ENCODE results near the gene PLPP4.

Gene PLPP4

GRCh38 chr10:120457431-120458172, 575 bp downstream of the PLPP4 start:
- no peak for DNase-seq (ENCODE audit: low read depth)

GRCh38 chr10:120458432-120458831, 1.4 kb downstream of the PLPP4 start:
- no peak for DNase-seq (ENCODE audit: low read depth)

GRCh38 chr10:120459185-120459584, 2.2 kb downstream of the PLPP4 start:
- DNase-seq (ENCODE audit: low read depth), result no peak

- DNase-seq (ENCODE audit: low read depth), result no peak
Observed at GRCh38 chr10:120460186-120460585, 3.2 kb downstream of the PLPP4 start.

GRCh38 chr10:120460776-120461175, 3.7 kb downstream of the PLPP4 start:
- no peak for DNase-seq (ENCODE audit: low read depth)

- no peak for DNase-seq (ENCODE audit: low read depth)
Observed at GRCh38 chr10:120462018-120462682, 5.1 kb downstream of the PLPP4 start.

GRCh38 chr10:120465138-120465537, 8.1 kb downstream of the PLPP4 start:
- DNase-seq (ENCODE audit: low read depth), result no peak

- no peak for DNase-seq (ENCODE audit: low read depth)
Observed at GRCh38 chr10:120466006-120466405, 9.0 kb downstream of the PLPP4 start.

GRCh38 chr10:120473593-120473992, 16.6 kb downstream of the PLPP4 start:
- DNase-seq (ENCODE audit: low read depth), result no peak

GRCh38 chr10:120474956-120475355, 17.9 kb downstream of the PLPP4 start:
- no peak for DNase-seq (ENCODE audit: low read depth)

- no peak for DNase-seq (ENCODE audit: low read depth)
Observed at GRCh38 chr10:120475844-120476791, 19.1 kb downstream of the PLPP4 start.

- no peak for DNase-seq (ENCODE audit: low read depth)
Observed at GRCh38 chr10:120477021-120477742, 20.2 kb downstream of the PLPP4 start.

- DNase-seq (ENCODE audit: low read depth), result no peak
Observed at GRCh38 chr10:120477743-120478141, 20.7 kb downstream of the PLPP4 start.

- DNase-seq (ENCODE audit: low read depth), result no peak
Observed at GRCh38 chr10:120478386-120478785, 21.4 kb downstream of the PLPP4 start.

GRCh38 chr10:120479506-120479905, 22.5 kb downstream of the PLPP4 start:
- DNase-seq (ENCODE audit: low read depth), result no peak

- DNase-seq (ENCODE audit: low read depth), result no peak
Observed at GRCh38 chr10:120480065-120480600, 23.1 kb downstream of the PLPP4 start.

GRCh38 chr10:120480848-120481247, 23.8 kb downstream of the PLPP4 start:
- no peak for DNase-seq (ENCODE audit: low read depth)

GRCh38 chr10:120483006-120483405, 26.0 kb downstream of the PLPP4 start:
- DNase-seq (ENCODE audit: low read depth), result no peak

- DNase-seq (ENCODE audit: low read depth), result no peak
Observed at GRCh38 chr10:120483651-120484301, 26.7 kb downstream of the PLPP4 start.

- DNase-seq (ENCODE audit: low read depth), result no peak
Observed at GRCh38 chr10:120485946-120486345, 28.9 kb downstream of the PLPP4 start.

GRCh38 chr10:120486671-120487205, 29.7 kb downstream of the PLPP4 start:
- DNase-seq (ENCODE audit: low read depth), result no peak
